Kidney (tissue), 14 donors: ENCODE results near the gene MAML1. TPM values are rescaled to one million over a fixed set of nuclear protein-coding genes. Genes with fewer than 3 reads are reported as not detected.

Experiments
- DNase-seq, 5 donors: peaks; one replicate each; pipeline ENCODE4 v3.0.0-alpha.2; 2013 to 2020
- FAIRE-seq: peaks from 2 replicates; lab custom pipeline; 2012; peaks lifted over from hg19 to GRCh38; lab: Jason Lieb, UNC
- H3K27ac ChIP-seq, 2 donors: one replicate each; pipeline ENCODE4 v1.7.0; 2013; ENCODE audit warnings: low read depth in 2 of 2, low read length in 2 of 2, inconsistent platforms in 1 of 2
- H3K27me3 ChIP-seq: one replicate; pipeline ENCODE4 v1.7.1; 2013; ENCODE audit warnings: low read length, inconsistent platforms; ENCODE audit not compliant: control insufficient read depth, insufficient read depth
- H3K36me3 ChIP-seq, 3 donors: one replicate each; pipeline versions ENCODE4 v1.7.0 to v1.7.1; 2013; ENCODE audit warnings: low read length in 3 of 3, control low read depth in 1 of 3, inconsistent platforms in 1 of 3; ENCODE audit not compliant: insufficient read depth in 3 of 3, control insufficient read depth in 2 of 3
- H3K4me1 ChIP-seq, 3 donors: one replicate each; pipeline versions ENCODE4 v1.7.0 to v1.7.1; 2013; ENCODE audit warnings: low read length in 3 of 3, inconsistent platforms in 1 of 3, low read depth in 1 of 3; ENCODE audit not compliant: control insufficient read depth in 2 of 3, insufficient read depth in 2 of 3
- H3K4me3 ChIP-seq, 3 donors: one replicate each; pipeline versions ENCODE4 v1.7.0 to v1.8.1; 2013; ENCODE audit warnings: low read length in 3 of 3, control low read depth in 1 of 3, inconsistent platforms in 1 of 3
- H3K9ac ChIP-seq, 3 donors: one replicate each; pipeline versions ENCODE4 v1.7.0 to v1.7.1; 2013; ENCODE audit warnings: low read length in 3 of 3, control low read depth in 1 of 3, inconsistent platforms in 1 of 3
- H3K9me3 ChIP-seq, 3 donors: one replicate each; pipeline versions ENCODE4 v1.7.0 to v1.7.1; 2013; ENCODE audit warnings: low read length in 3 of 3, control low read depth in 1 of 3, inconsistent platforms in 1 of 3; ENCODE audit not compliant: control insufficient read depth in 2 of 3, insufficient read depth in 1 of 3
- CTCF ChIP-seq: IDR thresholded peaks from 3 replicates; pipeline ENCODE4 v1.5.1; 2012; ENCODE audit warnings: mild to moderate bottlenecking, moderate library complexity, borderline replicate concordance; ENCODE audit not compliant: insufficient read depth; ENCODE audit errors: extremely low read depth
- intact Hi-C: fragments of 100-400 bp; cut with DNase I; formaldehyde crosslinking; loops from one replicate; pipeline ENCODE4 v1.11.1; 2022
- polyA plus RNA-seq: library from polyadenylated mRNA; stranded (reverse); fragments of 350-450 nt; fragmentation: Illumina TruSeq; extraction: RNeasy Lipid Tissue Mini Kit (QIAGEN cat#74804); gene quantifications from one replicate; pipeline ENCODE4 v1.2.3, GENCODE V29; 2014; ENCODE audit warnings: low read depth, low replicate concordance; ENCODE audit not compliant: insufficient read depth
- total RNA-seq: library from RNA; stranded (reverse); fragmentation: NEBNext Ultra II Directional; extraction: Animal tissue kit (Norgen Biotek cat#: 25700); gene quantifications from one replicate; pipeline ENCODE4 v1.2.1, GENCODE V29; 2021
- donor health status: control.
- donor health status: control.
- donor health status: control.
- donor health status: control.
- donor health status: control.
- donor health status: DM: yes; HTN: yes; CAD: no.
- donor health status: Normal renal cell carcinoma (clear cell type).

MAML1 gene
- total and polyA plus RNA-seq, 2 donors from 2014 or later: 5.3 to 26.8 TPM

- intact Hi-C loops: no loop called here
- H3K4me3 ChIP-seq: no peak overlapping the region
- peaks cover 0 to 33% (median 6%) of the 10 kb centered on the region in 3 donors for H3K4me1 ChIP-seq
- H3K27me3 ChIP-seq: no peaks in the 10 kb centered on the region
- peak in 2 of 5 donors; percentile 45 to 48 for DNase-seq
- peaks cover 0 to under 1% (median 0%) of the 10 kb centered on the region in 3 donors for H3K36me3 ChIP-seq
- no peak overlapping the region for H3K9ac ChIP-seq
- H3K9me3 ChIP-seq: no peaks in the 10 kb centered on the region
- peak overlapping the region; percentile 51 to 71 for H3K27ac ChIP-seq
- TF ChIP-seq CTCF: no peak
- no peak for FAIRE-seq
Measured at GRCh38 chr5:179791881-179792611, 59.4 kb downstream of the MAML1 start.

GRCh38 chr5:179792612-179793467, 60.2 kb downstream of the MAML1 start:
- Histone ChIP-seq H3K4me1 (peaks cover 0 to 33% (median 6%) of the 10 kb centered on the region in 3 donors), H3K36me3 (peaks cover 0 to 5% (median 0%) of the 10 kb centered on the region in 3 donors)
- intact Hi-C loops: no loop called here

GRCh38 chr5:179793468-179794139, 61.0 kb downstream of the MAML1 start, which contains the start of gene LTC4S:
Gene LTC4S (plus strand): TSS chr5:179793986. CDS start chr5:179794081, 95 bp downstream.
- peak within 1 kb of the TSS in 1 of 3 donors; percentile 10 for H3K9ac ChIP-seq
- H3K9me3 ChIP-seq: no peaks in the 10 kb centered on the region
- peak within 1 kb of the TSS in 2 of 3 donors; percentile 36 to 54 for H3K4me3 ChIP-seq
- H3K27me3 ChIP-seq: no peaks in the 10 kb centered on the region
- H3K4me1 ChIP-seq: peaks cover 0 to 33% (median 6%) of the 10 kb centered on the region in 3 donors
- FAIRE-seq (no peak), DNase-seq (peak in 3 of 5 donors; percentile 54 to 93 (median 56))
- TF ChIP-seq CTCF: no peak
- intact Hi-C loops: no loop called here
- peak within 1 kb of the TSS; percentile 74 to 75 for H3K27ac ChIP-seq
- peaks cover 0 to 12% (median 0%) of the 10 kb centered on the region in 3 donors for H3K36me3 ChIP-seq

More at GRCh38 chr5:179792612-179793467, 60.2 kb downstream of the MAML1 start:
- Histone ChIP-seq H3K27ac (peak overlapping the region; percentile 71 to 74), H3K4me3 (no peak overlapping the region), H3K9me3 (no peaks in the 10 kb centered on the region), H3K27me3 (no peaks in the 10 kb centered on the region), H3K9ac (no peak overlapping the region)
- FAIRE-seq (no peak), DNase-seq (peak in 1 of 5 donors; percentile 48)
- TF ChIP-seq CTCF: no peak
